GDM1 (cell line): ENCODE measurements around the gene MAMDC2.

Experiments
- DNase-seq: peaks from one replicate; lab custom pipeline; 2025; lab: John Stamatoyannopoulos, UW

The MAMDC2 gene

GRCh38 chr9:70134360-70134759, 90.7 kb downstream of the MAMDC2 start:
- DNase-seq = no peak

DNA sequence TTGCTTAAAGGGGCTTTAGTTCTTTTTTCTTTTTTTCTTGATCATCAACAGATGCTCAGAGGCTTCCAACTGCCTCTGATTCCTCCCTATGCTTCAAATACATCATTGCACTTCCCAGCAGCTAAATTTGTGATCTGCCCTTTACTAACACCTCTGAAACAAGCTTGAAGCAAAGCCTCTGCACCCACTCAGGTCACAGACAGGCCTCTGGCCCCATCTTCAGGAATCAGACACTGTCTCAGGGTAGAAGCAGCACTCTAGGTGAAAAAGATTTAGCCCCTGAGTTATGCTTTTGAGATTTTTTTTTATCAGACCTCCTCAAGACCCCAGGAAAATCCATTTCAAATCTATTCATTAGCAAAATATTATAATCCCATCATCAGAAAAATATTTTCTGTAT, 91.5 kb downstream of the MAMDC2 start:
- DNase-seq = no peak

DNA sequence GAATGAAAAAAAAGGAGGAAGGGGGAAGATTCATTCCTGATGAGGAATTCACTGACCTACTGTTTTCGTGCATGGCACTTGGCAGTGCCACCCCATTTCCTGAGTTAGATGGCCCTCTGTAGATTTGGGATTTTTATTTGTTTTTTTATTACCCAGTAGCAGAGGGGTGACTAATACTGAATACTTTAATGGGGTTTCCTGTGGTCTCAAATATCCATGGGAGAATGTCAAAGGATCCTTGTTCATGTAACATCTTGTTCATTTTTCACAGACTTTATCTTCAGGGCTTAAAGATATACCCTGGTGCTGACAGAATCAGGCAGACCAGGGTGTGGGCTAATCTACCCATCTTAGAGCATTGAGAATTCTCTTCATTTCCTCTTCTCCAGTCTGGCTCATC, 93.0 kb downstream of the MAMDC2 start:
- DNase-seq = no peak

GRCh38 chr9:70137577-70137976, 93.9 kb downstream of the MAMDC2 start:
- no peak for DNase-seq

- no peak for DNase-seq
These were observed 98.5 kb downstream of the MAMDC2 start for GRCh38 chr9:70142101-70142500.

- no peak for DNase-seq
These were observed 99.9 kb downstream of the MAMDC2 start for GRCh38 chr9:70143394-70144130.

DNA sequence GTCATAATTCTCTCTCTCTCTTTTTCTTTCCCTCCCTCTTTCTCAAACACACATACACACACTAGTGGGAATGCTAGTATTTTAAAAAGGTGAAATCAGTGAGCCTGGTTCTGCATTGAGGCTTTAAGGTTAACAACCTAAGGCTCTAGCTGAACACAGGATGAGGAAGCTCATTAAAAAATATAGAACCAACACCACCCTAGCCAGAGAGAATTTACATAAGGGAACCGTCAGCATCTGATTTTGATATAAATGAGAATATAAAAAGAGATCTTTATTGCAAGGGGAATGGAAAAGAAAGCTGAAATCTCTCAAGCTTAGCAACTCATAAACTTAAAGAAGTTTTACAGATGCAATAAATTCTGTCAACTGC, 100.5 kb downstream of the MAMDC2 start:
- no peak for DNase-seq

- DNase-seq = no peak
These were observed 102.3 kb downstream of the MAMDC2 start for GRCh38 chr9:70145981-70146380.

DNA sequence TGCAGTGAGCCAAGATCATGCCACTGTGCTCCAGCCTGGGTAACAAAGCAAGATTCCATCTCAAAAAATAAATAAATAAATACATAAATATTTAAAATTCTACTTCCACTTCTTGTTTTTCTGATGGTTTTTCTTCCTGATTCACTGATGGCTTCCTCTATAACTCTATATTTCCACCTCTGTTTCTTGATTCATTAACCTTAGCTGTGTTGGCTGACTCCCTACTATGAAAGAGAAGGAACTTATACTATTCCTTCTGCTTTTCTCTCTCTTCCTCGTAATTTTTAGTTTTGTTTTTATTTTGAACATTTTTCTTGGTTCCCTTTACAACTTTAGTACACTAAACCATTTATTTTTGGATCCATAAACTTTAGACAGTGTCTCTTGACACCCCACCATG, 103.5 kb downstream of the MAMDC2 start:
- no peak for DNase-seq

DNA sequence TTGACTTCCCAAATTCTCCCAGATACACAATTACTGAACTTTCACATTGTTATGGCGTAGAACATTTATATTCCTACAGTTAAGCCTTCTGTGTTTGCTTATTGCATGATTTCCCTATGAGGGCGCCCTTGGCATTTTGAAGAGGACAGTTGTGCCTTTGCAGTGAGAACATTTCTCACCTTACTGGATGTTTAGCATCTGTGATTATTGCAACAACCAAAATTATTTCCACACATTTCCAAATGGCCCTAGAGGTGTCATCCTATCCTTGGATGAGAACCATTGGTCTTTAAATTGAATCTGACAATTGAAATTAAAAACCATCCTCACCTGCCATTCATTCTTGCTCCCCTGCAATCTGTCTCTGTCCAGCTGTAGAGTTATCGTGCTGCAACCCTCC, 104.0 kb downstream of the MAMDC2 start:
- DNase-seq = no peak

GRCh38 chr9:70152350-70152749, 108.7 kb downstream of the MAMDC2 start:
- DNase-seq = no peak

- no peak for DNase-seq
These were observed 113.1 kb downstream of the MAMDC2 start for GRCh38 chr9:70156729-70157128.

DNA sequence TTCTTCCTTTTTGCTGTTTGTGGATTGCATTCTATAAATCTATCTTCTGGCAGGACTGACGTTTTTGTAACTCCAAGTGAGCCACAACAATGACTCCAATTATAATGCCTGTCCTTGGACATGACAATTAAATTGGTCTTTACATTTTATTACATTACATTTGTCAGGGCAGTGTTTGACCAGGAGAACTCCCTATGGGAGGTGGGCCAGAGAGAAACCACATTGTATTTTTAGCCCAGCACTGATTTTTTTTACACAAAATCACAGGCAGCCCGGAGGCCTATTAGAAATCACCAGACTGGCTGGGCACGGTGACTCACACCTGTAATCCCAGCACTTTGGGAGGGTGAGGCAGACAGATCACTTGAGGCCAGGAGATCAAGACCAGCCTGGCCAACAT, 116.0 kb downstream of the MAMDC2 start:
- DNase-seq = no peak

DNA sequence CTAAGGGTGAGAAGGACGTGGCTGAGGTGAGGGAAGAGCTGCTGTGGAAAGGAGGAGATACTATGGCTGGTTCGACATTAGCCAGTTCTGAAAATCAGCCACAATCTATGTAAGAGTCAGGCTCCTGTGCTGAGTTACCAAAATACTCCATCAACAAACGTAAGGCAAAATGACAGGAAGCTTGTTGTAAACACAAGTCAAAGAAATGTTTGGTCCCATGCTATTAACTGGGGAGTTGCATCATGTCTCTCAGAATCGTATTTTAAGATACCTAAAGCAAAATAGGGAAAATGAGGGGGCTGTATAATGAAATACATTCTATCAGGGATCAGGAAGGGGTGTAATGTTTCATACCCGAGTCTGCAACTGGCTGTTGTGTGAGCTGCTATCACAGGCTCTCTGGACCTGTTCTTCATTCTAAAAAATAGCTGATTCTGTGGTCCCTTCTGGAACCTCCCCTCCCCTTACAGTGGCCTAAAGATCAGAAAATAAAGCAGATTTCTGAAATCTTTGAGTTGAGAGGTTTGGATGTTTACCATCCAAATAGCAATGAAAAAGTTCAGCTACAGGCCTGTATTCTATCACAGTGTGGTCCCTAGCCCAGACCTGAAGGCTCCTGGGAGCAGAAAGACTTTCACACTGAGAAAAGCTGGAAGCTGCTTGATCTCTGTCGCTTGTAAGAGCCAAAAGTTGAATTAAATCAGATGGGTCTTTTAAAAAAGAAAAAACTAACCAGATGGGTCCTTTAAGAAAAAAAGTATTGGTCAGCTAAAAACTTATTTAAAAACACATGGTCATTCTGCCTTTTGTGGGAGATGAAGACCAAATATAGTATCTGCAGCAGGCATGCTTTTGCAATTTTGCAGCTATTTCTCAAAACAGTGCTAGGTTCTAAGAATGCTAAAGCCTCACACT, 117.3 kb downstream of the MAMDC2 start:
- DNase-seq = no peak

DNA sequence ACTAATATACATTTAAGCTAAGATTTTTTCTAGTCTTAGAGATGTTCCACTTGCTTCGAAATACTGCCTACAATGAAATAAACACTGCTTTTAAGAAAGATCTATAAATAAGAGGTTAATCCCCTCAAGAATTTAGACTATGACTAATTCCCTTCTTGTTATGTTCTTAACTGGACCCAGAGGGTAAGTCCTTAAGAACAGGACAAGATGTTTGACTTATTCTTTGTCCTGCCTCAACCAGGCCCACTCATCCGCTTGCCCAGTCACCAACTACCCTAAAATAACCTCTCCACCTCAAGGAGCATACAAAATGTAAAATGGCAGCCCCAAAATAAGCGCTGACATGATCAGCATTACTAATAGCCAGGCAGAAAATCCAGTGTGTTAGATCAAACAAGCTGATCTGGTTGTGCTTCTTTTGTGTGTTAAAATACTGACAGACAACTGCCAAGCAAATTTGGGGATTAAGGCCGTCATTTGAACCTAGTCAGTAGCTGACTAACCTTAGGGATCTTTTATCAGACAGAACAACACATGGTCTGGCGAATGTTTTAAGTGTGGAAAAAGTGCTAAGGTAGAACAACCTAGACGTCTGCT, 121.5 kb downstream of the MAMDC2 start:
- no peak for DNase-seq

DNA sequence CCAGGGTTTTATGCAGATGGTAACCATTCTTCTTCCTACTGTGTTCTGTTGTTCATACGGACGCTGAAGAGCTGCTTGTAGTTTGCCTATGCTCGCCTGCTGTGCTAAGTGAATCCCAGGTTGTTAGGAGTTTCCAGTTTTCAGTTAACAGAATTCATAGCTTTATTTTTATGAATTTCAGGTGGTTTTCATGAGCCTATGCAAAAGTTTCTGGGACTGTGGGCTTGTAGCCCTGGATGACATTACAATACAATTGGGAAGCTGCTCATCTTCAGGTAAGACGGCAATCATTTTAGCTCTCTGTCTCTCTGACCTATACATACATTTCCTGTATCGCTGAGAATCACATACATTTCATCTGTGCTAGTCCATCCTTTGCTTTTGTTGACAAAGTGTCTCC, 124.9 kb downstream of the MAMDC2 start:
- no peak for DNase-seq

DNA sequence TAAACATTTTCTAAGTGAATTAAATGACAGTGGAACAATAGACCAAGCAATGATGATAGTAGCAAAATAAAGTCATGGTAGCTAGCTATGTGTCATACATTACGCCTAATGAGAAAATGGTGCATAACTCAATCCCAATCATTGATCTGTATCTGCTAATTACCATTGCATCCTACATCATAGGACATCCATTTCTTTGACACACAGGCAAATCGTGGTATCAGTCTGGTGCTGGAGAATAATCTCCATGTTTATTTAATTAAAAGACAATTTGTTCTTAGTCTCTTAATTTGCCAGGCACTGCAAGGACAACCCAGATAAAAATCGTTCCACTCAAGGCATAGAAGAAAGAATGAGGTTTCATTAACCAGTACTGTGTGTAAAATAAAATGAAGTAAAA, 125.6 kb downstream of the MAMDC2 start:
- DNase-seq = no peak

DNA sequence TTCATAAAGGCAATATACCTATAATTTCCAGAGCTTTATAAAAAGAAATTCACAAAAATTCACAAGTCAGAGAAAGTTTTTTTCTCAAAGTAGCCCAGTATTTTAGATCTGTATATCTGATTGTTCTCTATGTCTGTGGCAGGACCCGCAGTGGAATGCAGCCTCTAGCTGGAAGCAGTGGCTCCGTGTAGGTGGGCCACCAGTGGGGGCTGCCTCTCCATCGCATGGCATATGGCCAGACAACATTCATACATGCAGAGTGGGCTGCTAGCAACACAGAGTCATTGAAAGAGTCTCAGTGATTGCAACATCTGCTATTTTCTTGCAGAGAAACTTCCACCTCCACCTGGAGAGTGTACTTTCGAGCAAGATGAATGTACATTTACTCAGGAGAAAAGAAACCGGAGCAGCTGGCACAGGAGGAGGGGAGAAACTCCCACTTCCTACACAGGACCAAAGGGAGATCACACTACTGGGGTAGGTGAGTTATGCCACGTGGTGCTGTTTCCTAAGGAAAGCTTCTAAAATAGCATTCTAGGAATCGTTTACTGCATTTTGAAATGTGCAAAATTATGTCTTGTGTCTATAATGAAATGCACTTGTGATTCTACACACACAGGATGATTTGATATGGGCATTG, 126.6 kb downstream of the MAMDC2 start:
- DNase-seq = no peak

DNA sequence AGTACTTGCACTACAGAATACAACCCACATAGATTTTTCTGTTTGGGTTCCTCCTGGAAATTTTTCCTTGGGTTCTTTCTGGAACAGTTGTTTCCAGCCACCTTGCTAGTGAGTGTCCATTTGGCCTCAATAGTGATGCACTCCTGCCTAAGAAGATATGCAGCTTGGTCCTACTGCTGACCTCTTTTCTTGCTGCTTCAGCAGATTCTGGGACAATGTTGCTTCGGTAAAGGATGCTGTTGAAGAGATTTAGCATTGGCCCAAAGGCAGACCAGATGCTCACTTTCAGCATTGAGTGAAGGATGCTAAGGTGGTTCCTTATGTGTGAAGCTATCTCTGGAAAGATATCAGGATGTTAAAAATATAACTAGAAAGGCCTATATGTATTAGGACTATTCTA, 128.9 kb downstream of the MAMDC2 start:
- no peak for DNase-seq

DNA sequence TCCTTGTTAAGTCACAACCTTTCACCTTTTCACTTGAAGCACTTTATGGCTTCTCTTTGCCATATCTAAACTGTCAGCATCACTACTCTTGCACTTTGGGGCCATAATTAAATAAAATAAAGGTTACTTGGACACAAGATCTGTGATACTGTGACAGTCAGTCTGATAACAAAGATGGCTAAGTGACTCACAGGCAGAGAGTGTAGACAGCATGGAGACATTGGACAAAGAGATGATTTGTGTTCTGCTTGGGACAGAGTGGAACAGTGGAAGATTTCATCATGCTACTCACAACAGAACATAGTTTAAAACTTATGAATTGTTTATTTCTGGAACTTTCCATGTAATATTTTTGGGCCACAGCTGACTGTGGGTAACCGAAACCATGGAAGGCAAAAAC, 133.5 kb downstream of the MAMDC2 start:
- DNase-seq = no peak

- no peak for DNase-seq
These were observed 149.1 kb downstream of the MAMDC2 start for GRCh38 chr9:70192707-70193106.

- no peak for DNase-seq
These were observed 151.8 kb downstream of the MAMDC2 start for GRCh38 chr9:70195456-70195855.
